WERI-Rb-1 (cell line): ENCODE data around the gene GFM1.

ENCODE experiments used
- DNase-seq: peaks from one replicate; pipeline ENCODE4 v3.0.0-alpha.2; 2020
- H3K27ac ChIP-seq: fragments of 250-450 bp; sonication (Bioruptor Pico); 2 replicates; pipeline ENCODE4 v1.5.1; 2020; ENCODE audit warnings: mild to moderate bottlenecking, moderate library complexity
- H3K27me3 ChIP-seq: fragments of 250-450 bp; sonication (Bioruptor Pico); 2 replicates; pipeline ENCODE4 v1.5.1; 2021; ENCODE audit warnings: mild to moderate bottlenecking, low read depth, moderate library complexity; ENCODE audit not compliant: insufficient read depth, severe bottlenecking
- H3K36me3 ChIP-seq: fragments of 250-450 bp; sonication (Bioruptor Pico); 2 replicates; pipeline ENCODE4 v1.5.1; 2020; ENCODE audit warnings: mild to moderate bottlenecking, moderate library complexity
- H3K4me3 ChIP-seq: 2 replicates; pipeline ENCODE4 v1.5.1; 2011; ENCODE audit warnings: low read depth, mild to moderate bottlenecking, control low read depth, low read length
- H3K9me3 ChIP-seq: fragments of 250-450 bp; sonication (Bioruptor Pico); 2 replicates; pipeline ENCODE4 v1.5.1; 2021; ENCODE audit warnings: mild to moderate bottlenecking, moderate library complexity; ENCODE audit not compliant: severe bottlenecking
- TF ChIP-seq, protein P1 (sequence below): IDR thresholded peaks from 2 replicates; pipeline ENCODE4 v1.5.1; 2011; ENCODE audit warnings: low read depth, mild to moderate bottlenecking, control low read depth, inconsistent platforms, low read length

GFM1 gene

DNA sequence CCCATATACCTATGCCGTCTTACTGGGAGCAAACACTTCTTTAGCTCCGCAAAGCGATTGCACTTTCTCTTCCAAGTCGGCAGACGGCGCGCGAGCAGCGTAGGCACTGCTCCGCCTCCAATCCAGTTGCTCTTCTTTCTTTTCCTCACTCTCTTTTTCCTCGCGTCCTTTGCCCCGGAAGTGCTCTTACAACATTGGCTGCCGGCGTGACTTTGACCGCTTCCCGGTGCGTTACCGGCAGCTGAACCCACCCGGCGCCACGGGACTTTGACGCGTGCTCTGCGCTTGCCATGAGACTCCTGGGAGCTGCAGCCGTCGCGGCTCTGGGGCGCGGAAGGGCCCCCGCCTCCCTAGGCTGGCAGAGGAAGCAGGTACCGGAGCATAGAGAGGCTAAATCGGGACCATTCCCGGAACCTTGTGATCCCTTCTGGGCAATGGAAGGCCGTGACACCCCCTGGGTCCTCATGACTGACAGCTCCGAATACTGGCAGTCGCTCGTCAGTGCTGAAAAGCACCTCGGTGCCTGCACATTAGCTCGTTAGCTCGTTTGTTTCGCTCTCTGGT is at the start of gene GFM1:
TSS of gene GFM1 (plus strand) at position 183 of the 564 bp plus-strand sequence. CDS start at position 291, 108 bp downstream.
- TF ChIP-seq, protein P1, sequence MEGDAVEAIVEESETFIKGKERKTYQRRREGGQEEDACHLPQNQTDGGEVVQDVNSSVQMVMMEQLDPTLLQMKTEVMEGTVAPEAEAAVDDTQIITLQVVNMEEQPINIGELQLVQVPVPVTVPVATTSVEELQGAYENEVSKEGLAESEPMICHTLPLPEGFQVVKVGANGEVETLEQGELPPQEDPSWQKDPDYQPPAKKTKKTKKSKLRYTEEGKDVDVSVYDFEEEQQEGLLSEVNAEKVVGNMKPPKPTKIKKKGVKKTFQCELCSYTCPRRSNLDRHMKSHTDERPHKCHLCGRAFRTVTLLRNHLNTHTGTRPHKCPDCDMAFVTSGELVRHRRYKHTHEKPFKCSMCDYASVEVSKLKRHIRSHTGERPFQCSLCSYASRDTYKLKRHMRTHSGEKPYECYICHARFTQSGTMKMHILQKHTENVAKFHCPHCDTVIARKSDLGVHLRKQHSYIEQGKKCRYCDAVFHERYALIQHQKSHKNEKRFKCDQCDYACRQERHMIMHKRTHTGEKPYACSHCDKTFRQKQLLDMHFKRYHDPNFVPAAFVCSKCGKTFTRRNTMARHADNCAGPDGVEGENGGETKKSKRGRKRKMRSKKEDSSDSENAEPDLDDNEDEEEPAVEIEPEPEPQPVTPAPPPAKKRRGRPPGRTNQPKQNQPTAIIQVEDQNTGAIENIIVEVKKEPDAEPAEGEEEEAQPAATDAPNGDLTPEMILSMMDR, result peak; percentile 97

DNA sequence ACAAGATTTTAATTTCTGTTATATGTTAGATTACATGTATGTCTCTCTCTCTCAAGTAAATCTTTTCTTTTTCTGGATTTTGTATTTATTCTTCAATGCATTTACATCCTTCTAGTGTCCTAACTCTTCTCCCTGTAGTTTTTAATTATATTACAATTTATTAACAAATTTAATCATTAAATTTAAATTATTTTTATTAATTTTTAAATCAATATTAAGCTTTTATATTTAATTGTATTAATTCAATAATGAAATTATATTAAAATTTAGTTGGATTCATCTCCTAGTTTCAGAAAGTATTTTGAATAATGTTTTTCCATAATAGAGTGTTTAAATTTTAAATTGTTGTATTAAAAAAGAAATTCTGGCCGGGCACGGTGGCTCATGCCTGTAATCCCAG is 43.5 kb upstream of the GFM1 start:
- no peak overlapping the region for H3K4me3 ChIP-seq
- no peaks in the 10 kb centered on the region for H3K27me3 ChIP-seq
- no peaks in the 10 kb centered on the region for H3K9me3 ChIP-seq
- H3K36me3 ChIP-seq, result no peaks in the 10 kb centered on the region; the same call in 1 of the 2 replicates
- no peak for DNase-seq
- TF ChIP-seq, protein P1, result no peak
- no peak overlapping the region for H3K27ac ChIP-seq

More for the DNA sequence above, at the start of gene GFM1:
- Histone ChIP-seq H3K27ac (peak within 1 kb of the TSS; percentile 76), H3K9me3 (no peaks in the 10 kb centered on the region), H3K27me3 (no peaks in the 10 kb centered on the region), H3K36me3 (peaks cover 19% of the 10 kb centered on the region), H3K4me3 (peak within 1 kb of the TSS; percentile 67)
- peak; percentile 92 for DNase-seq

DNA sequence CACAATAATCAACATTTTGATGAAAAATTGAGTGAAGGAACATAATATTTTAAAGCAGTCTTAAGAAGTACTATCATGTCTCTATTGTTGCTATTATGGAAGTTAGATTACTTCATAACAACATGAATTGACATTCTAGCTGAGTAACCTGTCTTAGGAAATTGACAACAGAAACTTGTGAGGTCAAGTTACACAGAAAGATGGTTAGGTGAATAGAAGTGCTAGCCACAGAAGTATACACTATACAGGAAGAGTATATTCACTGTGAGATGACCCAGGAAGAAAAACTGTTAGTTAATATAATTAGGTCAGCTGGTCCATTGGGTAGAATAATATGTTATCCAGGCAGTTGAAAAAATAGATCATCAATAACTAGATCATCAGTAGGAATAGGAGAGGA is 42.1 kb upstream of the GFM1 start:
- H3K27me3 ChIP-seq, result no peaks in the 10 kb centered on the region
- TF ChIP-seq, protein P1, result no peak
- no peak overlapping the region for H3K27ac ChIP-seq
- no peak overlapping the region for H3K4me3 ChIP-seq
- H3K9me3 ChIP-seq, result no peaks in the 10 kb centered on the region
- no peak for DNase-seq
- no peaks in the 10 kb centered on the region; the same call in 1 of the 2 replicates for H3K36me3 ChIP-seq

DNA sequence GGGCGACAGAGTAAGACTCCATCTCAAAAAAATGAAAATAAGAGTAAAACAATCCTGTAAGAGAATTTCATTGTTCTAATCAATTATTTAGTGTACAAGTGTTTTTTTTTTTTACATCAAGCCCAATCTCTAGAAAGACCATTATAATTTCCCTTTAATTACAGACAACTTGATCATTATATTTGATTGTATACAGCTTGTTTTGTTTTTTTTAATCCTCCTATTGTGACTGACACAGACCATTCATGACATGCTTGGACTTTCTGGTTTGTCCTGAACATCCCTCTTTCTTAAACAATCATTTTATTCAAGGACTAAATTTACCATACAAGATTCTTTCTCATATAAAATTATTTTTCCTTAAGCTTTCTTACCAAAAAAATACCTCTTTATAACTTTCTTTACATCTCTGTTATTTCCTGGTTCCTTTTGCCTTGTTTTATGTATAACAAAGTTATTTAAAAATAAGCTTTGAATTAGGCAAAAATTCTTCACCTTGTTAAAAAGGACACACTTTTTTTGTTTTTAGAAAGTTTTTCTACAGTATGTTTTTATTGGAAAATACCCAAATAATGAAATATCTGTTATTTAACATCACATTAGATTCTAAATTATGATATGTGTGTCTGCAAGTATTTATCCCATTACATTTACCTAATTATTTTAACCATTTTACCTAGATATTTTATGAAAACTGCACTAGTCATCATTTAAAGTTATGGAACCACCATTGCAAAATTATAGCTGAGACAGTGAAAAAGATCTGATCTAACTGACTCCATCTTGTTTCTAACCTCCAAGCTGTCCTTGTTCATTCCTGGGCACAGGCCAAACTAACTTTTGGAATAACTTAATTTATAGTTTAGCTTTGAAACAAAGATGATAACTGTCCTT is 26.1 kb upstream of the GFM1 start:
- Histone ChIP-seq H3K4me3 (no peak overlapping the region), H3K27me3 (no peaks in the 10 kb centered on the region), H3K27ac (no peak overlapping the region), H3K36me3 (no peaks in the 10 kb centered on the region), H3K9me3 (peaks cover 12% of the 10 kb centered on the region)
- no peak for DNase-seq
- TF ChIP-seq, protein P1, result no peak

DNA sequence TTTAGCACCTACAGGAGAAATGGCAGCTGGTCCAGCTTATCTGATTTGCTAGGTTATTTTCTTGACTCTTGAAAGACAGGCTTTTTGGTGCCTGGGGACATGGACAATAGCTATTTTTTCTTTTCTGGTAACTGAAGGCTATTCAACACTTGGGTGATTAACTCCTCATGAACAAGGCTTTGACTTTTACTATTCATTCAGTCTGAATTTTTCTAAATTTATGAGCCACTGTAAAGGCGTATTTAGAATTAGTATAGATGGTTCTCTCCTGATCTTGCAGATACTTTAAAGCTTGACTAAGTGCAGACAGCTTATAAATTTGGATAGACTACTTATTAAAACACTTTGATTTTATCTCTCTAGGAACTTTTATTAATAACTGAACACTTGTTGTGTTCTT is 18.4 kb upstream of the GFM1 start:
- H3K27me3 ChIP-seq, result no peaks in the 10 kb centered on the region
- H3K27ac ChIP-seq, result no peak overlapping the region
- no peaks in the 10 kb centered on the region for H3K36me3 ChIP-seq
- H3K4me3 ChIP-seq, result no peak overlapping the region
- TF ChIP-seq, protein P1, result no peak
- DNase-seq, result no peak
- peaks cover 1% of the 10 kb centered on the region for H3K9me3 ChIP-seq
